ENCODE results near the gene FAHD1.

FAHD1 gene

DNA sequence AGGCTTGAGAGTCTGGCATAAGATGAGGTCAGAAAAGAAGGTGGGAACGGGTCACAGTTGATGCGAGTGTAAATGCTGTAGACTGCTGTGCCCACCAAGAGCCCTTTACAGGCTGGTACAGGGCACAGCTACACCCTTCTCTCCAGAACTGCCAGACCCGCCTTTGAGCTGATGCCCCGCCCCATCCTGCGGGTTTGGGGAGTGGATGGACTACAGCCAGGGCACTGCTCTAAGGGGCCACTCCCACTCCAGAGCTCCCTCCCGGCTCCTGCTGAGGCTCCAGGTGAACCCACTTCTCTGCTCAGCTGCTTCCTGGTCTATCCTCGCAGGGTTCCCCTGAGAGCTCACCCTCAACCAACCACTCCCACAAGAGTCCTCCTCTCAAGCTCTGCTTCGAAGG is 32.6 kb downstream of the FAHD1 start:
- H3K4me3 ChIP-seq (ENCODE audit: low read depth, low read length): no peak overlapping the region
- TF ChIP-seq, protein P1, sequence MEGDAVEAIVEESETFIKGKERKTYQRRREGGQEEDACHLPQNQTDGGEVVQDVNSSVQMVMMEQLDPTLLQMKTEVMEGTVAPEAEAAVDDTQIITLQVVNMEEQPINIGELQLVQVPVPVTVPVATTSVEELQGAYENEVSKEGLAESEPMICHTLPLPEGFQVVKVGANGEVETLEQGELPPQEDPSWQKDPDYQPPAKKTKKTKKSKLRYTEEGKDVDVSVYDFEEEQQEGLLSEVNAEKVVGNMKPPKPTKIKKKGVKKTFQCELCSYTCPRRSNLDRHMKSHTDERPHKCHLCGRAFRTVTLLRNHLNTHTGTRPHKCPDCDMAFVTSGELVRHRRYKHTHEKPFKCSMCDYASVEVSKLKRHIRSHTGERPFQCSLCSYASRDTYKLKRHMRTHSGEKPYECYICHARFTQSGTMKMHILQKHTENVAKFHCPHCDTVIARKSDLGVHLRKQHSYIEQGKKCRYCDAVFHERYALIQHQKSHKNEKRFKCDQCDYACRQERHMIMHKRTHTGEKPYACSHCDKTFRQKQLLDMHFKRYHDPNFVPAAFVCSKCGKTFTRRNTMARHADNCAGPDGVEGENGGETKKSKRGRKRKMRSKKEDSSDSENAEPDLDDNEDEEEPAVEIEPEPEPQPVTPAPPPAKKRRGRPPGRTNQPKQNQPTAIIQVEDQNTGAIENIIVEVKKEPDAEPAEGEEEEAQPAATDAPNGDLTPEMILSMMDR (IDR thresholded peaks at IDR 0.05; ENCODE audit: low read depth, low read length, missing control alignments): no peak
- in situ Hi-C loops (cut with HindIII; ENCODE audit: low sequenced_read_pairs): no loop called here
- DNase-seq (ENCODE audit: low read depth): no peak

DNA sequence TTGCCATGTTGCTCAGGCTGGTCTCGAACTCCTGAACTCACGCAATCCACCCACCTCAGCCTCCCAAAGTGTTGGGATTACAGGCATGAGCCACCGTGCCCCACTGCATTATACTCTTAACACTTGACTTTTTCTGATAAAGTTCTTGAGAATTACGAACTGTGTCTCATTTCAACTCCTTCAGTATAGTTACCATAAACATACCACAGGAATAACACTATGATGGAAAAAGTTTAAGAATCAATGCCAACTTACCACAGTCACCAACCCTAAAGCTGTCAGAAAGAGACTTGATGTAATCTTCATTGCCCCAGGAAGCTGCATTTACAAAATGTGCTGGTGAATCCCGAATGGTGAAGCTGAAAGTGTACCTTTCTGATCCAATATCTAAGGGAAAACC is 34.7 kb downstream of the FAHD1 start:
- no peak overlapping the region for H3K4me3 ChIP-seq (ENCODE audit: low read depth, low read length)
- TF ChIP-seq, protein P1 (IDR thresholded peaks at IDR 0.05; ENCODE audit: low read depth, low read length, missing control alignments): no peak
- DNase-seq (ENCODE audit: low read depth): no peak
- in situ Hi-C loops (cut with HindIII; ENCODE audit: low sequenced_read_pairs): no loop called here

DNA sequence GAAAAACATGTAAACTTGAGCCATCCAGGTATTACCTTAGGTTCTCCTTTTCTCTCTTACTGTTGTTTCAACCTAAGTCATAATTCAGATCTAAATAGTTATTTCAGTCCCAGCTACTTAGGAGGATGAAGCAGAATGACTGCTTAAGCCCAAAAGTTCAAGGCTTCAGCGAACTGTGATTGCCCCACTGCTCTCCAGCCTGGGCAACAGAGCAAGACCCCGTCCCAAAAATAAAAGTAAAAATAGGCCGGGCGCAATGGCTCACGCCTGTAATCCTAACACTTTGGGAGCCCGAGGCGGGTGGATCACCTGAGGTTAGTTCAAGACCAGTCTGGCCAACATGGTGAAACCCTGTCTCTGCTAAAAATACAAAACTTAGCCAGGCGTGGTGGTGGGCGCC is 35.4 kb downstream of the FAHD1 start:
- in situ Hi-C loops (cut with HindIII; ENCODE audit: low sequenced_read_pairs): no loop called here
- TF ChIP-seq, protein P1 (IDR thresholded peaks at IDR 0.05; ENCODE audit: low read depth, low read length, missing control alignments): no peak
- no peak for DNase-seq (ENCODE audit: low read depth)
- no peak overlapping the region for H3K4me3 ChIP-seq (ENCODE audit: low read depth, low read length)

DNA sequence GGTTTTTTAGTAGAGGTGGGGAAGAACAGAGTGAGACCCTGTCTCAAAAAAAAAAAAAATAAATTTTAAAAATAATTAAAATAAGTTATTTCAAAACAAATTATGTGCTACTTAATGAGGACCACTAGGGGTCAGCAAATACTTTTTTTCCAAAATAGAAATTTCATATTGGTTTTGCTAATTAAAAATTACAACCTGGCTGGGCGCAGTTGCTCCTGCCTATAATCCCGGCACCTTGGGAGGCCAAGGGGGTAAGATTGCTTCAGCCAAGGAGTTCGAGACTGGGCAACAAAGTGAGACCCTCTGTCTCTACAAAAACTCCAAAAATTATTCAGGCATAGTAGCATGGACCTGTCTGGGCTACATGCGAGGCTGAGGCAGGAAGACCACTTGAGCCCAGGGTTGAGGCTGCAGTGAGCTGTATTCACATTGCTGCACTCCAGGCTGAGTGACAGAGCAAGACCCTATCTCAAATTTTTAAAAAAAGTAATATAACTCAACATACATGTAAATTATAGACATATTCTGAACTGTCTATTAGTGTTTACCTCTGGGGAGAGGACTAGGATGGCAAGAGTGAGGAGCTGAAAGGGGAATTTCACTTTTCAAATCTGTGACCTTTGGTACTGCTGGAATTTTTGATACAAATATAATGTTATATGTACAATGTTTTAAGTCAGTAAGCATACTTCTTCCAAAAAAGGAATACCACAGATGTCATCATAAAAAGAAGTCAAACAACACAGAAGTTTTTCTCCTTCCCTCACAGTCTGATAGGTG is 36.9 kb downstream of the FAHD1 start:
- no peak overlapping the region for H3K4me3 ChIP-seq (ENCODE audit: low read depth, low read length)
- TF ChIP-seq, protein P1 (IDR thresholded peaks at IDR 0.05; ENCODE audit: low read depth, low read length, missing control alignments): peak; percentile 28
- in situ Hi-C loops (cut with HindIII; ENCODE audit: low sequenced_read_pairs): no loop called here
- peak; percentile 23 for DNase-seq (ENCODE audit: low read depth)

DNA sequence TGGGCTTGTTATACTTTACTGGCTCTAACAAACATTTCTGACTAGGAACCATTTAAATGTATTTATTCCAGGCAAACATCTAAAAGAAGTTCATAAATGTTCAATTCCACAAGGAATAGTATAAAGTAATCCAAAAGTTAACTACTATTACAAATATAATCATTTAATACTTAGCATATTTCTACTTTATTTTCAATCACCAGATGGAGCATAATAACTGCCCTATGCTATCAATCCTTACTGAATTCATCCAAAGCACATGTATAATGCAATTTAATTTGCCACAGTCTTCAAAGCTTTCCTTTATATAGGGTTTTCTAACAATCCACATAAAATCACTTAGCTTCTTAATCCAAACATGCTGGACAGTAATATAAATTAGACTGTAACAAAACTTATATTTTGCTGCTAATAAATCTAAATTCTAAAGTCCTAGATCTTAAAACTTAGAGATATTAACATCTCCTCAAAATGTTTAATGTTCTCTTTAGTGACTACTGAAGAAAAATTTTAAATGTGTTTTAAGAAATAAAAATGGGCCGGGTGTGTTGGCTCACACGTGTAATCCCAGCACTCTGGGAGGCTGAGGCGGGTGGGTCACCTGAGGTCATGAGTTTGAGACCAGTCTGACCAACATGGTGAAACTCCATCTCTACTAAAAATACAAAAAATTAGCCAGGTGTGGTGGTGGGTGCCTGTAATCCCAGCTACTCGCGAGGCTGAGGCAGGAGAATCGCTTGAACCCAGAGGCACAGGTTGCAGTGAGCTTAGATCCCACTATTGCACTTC is 39.1 kb downstream of the FAHD1 start:
- DNase-seq (ENCODE audit: low read depth): no peak
- in situ Hi-C loops (cut with HindIII; ENCODE audit: low sequenced_read_pairs): no loop called here
- no peak overlapping the region for H3K4me3 ChIP-seq (ENCODE audit: low read depth, low read length)
- TF ChIP-seq, protein P1 (IDR thresholded peaks at IDR 0.05; ENCODE audit: low read depth, low read length, missing control alignments): no peak

DNA sequence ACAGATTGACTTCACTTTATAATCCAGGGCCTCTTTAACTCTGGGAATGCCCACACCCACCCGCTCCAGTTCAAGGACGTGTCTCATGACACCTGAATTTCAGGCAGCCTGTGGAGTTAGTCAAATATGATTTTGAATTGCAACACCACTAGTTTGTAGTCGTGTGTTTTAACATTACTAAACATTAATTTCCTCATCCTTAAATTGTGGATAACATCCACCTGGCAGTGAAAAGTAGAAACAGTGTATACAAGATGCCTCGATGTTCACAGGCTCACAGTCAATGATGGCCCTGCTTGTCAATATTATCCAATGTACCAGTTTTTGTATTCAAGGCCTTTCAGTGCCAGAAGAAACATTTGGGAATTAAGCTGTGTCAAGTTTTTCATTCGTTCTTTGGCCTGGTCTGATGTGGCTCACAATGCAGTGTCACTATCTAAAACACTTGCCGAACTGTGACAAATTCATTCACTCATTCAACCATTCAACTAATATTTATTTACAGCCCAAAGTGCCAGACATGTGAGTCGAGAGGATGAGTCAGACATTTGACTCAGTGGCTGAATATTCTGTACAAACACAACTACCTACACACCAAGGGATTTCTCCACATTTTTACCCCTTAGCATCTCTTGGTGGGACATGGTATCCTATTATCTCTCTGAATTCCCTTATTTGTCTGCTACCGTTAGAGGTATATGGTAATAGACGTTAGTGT is 43.5 kb downstream of the FAHD1 start:
- peak; percentile 9 for DNase-seq (ENCODE audit: low read depth)
- in situ Hi-C loops (cut with HindIII; ENCODE audit: low sequenced_read_pairs): no loop called here
- H3K4me3 ChIP-seq (ENCODE audit: low read depth, low read length): no peak overlapping the region
- TF ChIP-seq, protein P1 (IDR thresholded peaks at IDR 0.05; ENCODE audit: low read depth, low read length, missing control alignments): no peak

All from astrocyte of the cerebellum (primary cell).